ENCODE measurements around the gene VAPA.

VAPA gene

GRCh38 chr18:9946831-9947230 is 33.0 kb downstream of the VAPA start:
- DNase-seq: no peak

GRCh38 chr18:9947248-9947647 is 33.4 kb downstream of the VAPA start:
- no peak for DNase-seq

DNA sequence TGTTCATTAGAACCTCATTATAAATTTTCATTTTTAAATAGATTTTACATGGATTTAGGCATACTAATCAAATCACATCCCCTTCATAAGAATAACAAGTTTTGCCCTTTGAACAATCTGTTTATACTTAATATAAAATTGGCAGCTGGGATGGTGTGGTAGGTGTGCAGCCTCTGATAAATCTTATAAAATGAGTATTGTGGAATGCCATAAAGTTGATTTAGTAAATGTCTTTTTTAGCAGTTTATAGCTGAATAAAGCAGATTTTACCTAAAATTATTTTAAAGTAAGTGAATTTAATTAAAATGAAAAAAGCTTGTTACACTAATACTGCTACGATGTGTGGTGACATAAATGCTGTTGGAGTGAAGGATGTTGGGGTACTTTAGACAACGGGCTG is 35.5 kb downstream of the VAPA start:
- no peak for DNase-seq

DNA sequence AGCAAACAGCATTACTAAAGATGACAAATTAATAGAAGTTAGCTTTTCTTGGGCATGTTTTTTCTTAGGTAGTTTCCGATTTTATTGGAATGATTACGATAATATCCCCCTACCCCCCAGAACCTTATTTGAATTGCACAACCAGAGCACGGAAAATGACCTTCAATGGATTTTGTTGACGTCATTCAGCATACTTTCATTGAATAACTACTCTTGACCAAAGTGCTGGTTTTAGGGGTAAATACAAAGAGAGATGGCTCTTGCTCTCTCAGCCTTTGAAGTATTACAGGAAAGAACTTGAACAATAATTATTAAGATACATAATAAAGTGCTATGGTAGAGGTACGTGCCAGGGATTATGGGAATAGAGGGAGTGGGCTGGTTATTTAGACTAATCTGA is 36.0 kb downstream of the VAPA start:
- DNase-seq: no peak

DNA sequence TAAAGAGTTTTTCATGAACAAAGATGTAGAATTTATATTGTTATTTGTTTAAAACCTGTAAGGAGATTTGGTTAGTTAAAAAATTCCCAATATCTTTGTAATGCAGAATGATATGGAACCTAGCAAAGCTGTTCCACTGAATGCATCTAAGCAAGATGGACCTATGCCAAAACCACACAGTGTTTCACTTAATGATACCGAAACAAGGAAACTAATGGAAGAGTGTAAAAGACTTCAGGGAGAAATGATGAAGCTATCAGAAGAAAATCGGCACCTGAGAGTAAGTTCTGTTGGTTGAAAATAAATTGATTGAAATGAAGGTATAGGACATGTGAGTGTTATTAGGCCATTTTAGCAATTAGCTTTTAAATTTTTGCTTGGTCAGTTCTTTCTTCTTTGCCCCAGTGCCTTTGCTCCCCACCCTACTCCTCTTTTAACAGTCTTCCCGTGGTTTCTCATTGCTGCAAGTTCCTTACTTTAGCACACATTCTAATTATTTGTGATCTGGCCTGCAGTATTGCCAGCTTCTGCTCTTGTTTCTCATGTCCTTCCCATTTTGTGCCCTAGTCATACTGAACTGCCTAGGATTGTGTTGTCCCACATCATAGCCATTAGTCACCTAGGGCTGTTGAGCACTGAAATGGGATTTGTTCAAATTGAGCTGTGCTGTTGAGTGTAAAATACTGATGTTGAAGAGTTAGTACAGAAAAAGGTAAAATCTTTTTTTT is 36.6 kb downstream of the VAPA start:
- DNase-seq: peak; percentile 38

- DNase-seq: peak; percentile 57
Observed at GRCh38 chr18:9951022-9951859, 37.4 kb downstream of the VAPA start.

DNA sequence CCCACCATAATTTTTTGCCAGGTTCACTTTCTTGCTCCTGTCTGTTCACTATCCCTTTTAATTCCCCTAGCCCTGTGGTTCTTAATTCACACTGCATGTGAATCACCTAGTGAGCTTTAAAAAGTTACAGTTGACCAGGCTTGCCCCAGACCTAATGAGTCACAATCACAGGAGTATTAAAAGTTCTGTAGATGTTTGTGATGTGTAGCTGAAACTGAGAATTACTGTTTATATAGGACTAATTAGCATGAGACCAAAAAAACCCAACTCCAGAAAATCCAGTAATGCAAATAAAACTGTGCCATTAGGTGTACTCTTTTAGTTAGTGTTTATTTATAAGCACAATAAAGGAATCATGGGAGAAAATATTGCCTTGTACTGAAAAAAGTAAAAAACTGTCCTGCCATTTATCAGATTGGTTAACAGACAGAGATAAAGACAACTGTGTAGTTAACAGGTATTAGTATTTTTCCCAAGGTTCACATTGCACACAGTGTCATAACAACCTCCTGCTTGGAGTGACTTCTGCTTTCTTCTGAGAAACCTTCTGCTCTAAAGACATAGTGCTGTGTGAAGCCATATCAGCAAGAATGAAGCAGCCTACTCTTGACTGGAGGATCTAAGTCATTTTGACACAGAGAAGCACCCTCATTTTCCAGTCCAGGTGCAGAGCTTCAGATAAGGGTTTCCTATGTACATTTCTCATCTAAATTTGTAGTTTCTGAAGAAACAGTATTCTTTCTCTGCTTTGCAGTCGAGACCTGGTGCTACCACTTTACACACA is 39.0 kb downstream of the VAPA start:
- DNase-seq: peak; percentile 64

GRCh38 chr18:9958861-9959399 is 45.1 kb downstream of the VAPA start:
- DNase-seq: no peak

DNA sequence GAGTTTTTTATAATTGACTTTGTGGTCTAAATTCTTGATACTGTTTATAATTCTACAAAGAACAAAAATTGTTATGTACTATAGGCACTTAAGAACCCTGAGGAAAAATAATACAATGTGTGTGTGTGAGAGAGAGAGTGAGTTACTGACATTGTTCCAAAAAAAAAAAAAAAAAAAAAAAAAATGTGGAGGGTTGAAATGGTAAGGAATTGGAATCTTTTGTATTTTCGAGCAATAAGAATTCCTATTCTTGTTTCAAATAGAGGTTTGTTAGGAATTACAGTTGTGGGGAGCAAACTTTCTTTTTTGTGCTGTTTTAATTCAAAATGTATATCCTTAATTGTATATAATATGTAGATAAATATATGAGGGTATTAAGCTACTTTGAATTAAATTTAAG is 45.7 kb downstream of the VAPA start:
- no peak for DNase-seq

DNA sequence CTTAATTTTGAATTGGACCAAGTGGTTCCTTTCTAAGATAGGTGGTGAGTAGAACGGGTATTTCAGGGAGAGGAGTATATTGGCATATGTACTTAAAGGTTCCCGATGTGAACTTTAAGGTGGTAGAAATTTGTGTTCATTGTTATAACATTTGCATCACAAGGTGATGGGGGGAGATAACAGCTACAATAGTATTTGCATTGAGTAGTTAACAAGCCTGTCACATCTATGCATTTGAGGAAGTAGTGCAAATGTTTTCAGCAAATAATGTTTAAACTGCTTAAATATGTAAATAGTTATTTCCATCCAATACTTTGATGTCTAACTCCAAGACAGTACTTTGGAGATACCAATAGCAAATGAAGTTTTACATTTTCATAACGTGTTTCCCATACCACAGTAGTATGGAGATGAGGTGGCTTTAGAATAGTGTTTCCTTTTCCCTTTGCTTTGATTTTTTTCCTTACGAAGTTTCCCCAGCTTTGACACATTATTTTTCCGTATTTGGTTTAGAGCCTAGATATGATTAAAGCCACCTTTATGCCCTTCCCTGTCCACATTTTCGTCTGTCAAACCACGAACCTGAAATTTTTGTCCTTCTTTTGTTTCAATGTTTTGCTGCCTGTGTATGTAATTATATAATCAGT is 46.6 kb downstream of the VAPA start:
- DNase-seq: no peak

DNA sequence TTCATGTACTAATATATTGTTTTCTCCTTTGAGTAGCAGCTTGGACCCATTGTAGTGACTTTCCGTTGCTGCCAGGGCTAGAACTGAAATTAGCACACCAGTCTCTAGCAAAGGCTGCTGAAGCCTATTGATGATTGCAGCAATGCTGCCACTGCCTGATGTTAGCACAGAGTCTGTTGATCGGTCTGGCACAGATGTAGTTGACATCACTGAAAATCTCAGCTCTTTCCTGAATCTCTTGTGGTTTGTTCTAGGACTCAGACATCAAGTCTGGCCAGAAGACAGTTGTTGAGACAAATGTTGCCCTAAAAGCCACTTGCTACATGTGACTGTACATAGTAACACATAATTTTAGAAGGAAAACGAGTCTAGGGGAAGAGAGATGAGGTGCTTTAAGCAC is 47.2 kb downstream of the VAPA start:
- peak; percentile 66 for DNase-seq

DNA sequence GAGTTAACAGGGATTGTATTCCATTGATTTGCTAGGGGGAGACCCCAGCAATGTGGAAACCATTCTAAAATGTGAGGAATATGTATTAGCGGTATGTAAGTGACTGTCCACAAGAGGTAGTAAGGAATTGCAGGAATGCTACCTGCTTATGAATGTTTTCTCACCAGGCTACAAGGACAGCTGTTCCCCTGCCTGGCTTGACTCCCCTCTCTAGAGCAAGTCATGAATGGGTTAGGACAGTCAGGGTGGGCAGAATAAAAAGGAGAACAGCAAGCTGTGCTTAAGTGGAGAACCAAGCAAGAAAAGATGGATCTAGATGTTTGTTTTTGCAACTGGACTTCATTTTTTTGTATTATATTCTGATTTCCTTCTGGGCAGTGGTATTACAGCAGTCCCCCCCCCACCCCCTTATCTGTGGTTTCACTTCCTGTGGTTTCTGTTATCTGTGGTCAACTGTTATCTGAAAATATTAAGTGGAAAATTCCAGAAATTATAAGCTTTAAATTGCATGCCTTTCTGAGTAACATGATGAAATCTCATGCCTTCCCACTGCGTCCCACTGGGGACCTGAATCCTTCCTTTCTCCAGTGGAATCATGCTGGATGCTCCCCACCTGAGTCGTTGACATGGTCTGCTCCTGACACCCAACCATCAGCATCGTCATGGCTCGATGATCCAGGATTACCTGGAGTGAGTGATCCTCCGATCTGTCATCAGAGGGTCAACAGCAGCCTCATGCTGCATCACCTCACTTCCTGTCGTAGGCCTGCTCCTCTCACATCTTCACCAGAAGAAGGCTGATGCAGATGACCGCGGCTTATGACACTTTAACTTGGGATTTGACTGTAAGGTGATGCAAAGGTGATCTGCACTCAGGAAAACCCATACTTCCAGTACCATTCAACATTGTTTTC is 52.2 kb downstream of the VAPA start:
- no peak for DNase-seq

- DNase-seq: no peak
Observed at GRCh38 chr18:9968081-9968848, 54.4 kb downstream of the VAPA start.

- DNase-seq: no peak
Observed at GRCh38 chr18:9969247-9969646, 55.4 kb downstream of the VAPA start.

GRCh38 chr18:9971313-9971920 is 57.6 kb downstream of the VAPA start:
- DNase-seq: peak; percentile 68

GRCh38 chr18:9973470-9973869 is 59.7 kb downstream of the VAPA start:
- no peak for DNase-seq

DNA sequence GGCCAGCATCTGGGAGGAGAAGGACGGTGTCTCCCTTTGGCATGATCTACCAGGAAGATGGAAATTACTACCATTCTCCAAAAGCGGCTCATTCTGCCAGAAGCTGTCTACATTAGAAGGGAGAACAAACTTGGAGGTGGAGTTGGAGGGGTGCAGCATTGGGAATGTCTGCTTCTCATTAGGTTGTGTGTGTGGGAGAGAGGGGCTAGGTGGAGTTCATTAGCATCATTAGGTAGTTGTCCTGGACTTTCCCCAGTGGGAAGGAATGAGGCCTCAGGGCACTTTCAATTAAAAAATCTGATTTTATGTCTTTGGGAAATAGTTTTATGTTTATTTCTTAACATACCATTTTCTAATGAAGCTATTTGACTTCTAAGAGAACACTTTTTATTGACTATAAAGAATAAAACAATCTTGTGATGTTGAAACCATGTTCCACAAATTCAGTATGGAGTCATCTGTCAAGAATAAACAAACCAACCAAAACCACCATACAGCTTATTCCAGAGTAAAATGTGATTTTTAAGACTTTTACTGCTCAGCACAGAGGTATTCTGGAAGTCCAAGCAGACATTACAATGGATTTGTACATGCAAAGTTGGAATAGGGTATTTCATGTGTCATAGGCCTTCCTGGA is 60.6 kb downstream of the VAPA start:
- DNase-seq: no peak

GRCh38 chr18:9975658-9976057 is 61.8 kb downstream of the VAPA start:
- DNase-seq: no peak

DNA sequence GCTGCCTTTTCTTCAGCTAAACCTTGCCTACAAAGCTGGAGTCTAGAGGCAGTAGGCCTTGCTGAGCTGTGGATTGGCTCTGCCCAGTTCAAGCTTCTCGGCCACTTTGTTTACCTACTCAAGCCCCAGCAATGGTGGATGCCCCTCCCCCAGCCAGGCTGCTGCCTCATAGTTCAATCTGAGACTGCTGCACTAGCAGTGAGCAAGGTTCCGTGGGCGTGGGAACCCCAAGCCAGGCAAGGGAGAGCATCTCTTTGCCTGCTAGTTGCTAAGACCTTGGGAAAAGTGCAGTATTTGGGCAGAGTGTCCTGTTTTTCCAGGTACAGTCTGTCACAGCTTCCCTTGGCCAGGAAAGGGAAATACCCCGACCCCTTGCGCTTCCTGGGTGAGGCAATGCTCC is 68.9 kb downstream of the VAPA start:
- no peak for DNase-seq

GRCh38 chr18:9984080-9984479 is 70.3 kb downstream of the VAPA start:
- no peak for DNase-seq

Measured in MV-4-11 (cell line).